HG03432 (cell line): ENCODE results near the gene FXYD5.

Experiments used
- ATAC-seq: cut with Tn5 transposase; IDR thresholded peaks from one replicate; pipeline ENCODE4 v1.9.1; 2021; ENCODE audit warnings: mild to moderate bottlenecking, moderate library complexity; ENCODE audit not compliant: unreplicated experiment

FXYD5 gene

GRCh38 chr19:35155441-35155840, 906 bp downstream of the FXYD5 start:
- ATAC-seq = no peak

GRCh38 chr19:35155981-35156672, 1.6 kb downstream of the FXYD5 start:
- ATAC-seq = no peak

- ATAC-seq = no peak
Measured at GRCh38 chr19:35156673-35157014, 2.1 kb downstream of the FXYD5 start.

GRCh38 chr19:35157431-35157830, 2.9 kb downstream of the FXYD5 start:
- ATAC-seq = no peak

DNA sequence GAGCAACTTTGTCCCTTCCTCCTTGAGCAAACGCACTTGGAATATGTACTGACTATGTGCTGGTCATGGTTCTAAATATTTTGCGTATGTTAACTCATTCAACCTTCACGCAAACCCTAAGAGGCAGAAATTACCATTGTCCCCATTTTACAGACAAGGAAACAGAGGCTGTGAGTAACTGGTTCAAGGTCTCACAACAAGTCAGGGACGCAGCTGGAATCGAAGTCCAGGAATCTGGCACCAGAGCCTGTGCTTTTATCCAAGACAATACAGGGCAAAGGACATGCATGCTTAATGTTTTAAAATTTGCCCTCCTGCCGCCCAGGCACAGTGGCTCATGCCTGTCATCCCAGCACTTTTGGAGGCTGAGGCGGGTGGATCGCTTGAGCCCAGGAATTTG, 5.1 kb downstream of the FXYD5 start:
- ATAC-seq = no peak

GRCh38 chr19:35160629-35161433, 6.3 kb downstream of the FXYD5 start:
- no peak for ATAC-seq

GRCh38 chr19:35161434-35161743, 6.9 kb downstream of the FXYD5 start:
- no peak for ATAC-seq

- no peak for ATAC-seq
Measured at GRCh38 chr19:35162471-35163326, 8.2 kb downstream of the FXYD5 start.

- ATAC-seq = no peak
Measured at GRCh38 chr19:35164418-35164817, 9.9 kb downstream of the FXYD5 start.

- ATAC-seq = no peak
Measured at GRCh38 chr19:35165200-35166058, 10.9 kb downstream of the FXYD5 start.

DNA sequence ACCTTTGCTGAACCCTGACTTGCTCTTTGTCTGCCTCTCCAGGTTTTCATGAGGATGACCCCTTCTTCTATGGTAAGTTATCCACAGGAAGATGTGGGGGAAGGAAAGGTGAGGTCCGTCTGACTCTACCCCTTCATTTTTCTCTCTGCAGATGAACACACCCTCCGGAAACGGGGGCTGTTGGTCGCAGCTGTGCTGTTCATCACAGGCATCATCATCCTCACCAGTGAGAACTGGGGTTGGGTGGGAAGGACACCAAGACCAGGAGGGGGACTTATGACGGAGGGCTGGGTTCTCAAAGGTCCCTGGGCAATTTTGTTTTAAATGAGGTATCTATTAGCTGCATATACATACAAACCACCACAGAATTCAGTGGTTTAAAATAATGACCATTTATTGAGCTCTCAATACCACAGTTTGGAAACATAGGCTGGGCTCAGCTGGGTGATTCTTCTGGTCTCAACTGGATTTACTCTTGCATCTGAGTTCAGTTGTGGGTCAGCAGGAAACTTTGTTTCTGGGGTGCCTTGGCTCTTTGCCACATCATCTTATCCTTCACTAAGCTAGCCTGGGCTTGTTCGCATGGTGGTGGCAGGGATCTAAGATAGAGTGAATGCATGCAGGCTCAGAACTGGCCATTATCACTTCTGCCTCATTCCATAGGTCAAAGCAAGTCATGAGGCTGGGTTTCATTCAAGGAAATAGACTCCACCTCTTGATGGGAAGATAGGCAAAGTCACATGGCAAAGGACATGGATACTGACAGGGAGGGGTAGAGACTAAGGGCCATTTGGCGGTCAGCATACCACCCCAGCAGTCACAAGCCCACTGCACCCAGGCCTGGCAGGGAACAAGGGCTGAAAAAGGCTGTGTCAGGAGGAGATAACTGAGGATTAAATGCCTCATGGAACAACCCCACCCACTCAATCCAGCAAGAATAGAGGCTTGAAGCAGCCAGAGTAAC, 11.8 kb downstream of the FXYD5 start:
- no peak for ATAC-seq

- no peak for ATAC-seq
Measured at GRCh38 chr19:35167251-35168119, 12.9 kb downstream of the FXYD5 start.

- no peak for ATAC-seq
Measured at GRCh38 chr19:35168196-35168595, 13.7 kb downstream of the FXYD5 start.

DNA sequence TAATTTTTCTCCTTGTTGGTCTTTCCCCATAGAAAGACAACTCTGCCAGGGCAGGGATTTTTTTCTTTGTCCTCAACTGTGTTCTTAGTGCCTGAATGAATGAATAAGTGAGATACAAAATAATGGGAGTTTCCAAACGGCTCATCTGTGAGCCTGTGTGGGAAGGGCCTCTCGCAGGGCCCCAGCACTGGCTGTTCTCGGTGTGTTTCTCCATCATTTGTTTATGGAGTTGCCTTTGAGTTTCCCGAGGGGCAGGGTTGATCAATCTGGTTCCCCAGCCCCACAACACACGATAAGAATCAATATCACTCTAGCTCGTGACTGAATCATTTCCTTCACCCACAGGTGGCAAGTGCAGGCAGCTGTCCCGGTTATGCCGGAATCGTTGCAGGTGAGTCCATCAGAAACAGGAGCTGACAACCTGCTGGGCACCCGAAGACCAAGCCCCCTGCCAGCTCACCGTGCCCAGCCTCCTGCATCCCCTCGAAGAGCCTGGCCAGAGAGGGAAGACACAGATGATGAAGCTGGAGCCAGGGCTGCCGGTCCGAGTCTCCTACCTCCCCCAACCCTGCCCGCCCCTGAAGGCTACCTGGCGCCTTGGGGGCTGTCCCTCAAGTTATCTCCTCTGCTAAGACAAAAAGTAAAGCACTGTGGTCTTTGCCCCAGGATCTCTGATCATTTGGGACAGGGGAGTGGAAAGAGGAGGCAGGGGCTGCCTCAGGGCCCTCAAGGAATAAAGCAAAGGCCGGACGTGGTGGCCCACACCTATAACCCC, 14.9 kb downstream of the FXYD5 start:
- ATAC-seq = no peak

- ATAC-seq = no peak
Measured at GRCh38 chr19:35170359-35171061, 16.0 kb downstream of the FXYD5 start.

- no peak for ATAC-seq
Measured at GRCh38 chr19:35171730-35172129, 17.2 kb downstream of the FXYD5 start.

- no peak for ATAC-seq
Measured at GRCh38 chr19:35174226-35174625, 19.7 kb downstream of the FXYD5 start.
